Smooth muscle cell (in vitro differentiated cells): Measurements from ENCODE around the gene HS3ST3B1. TPM values are rescaled to one million over a fixed set of nuclear protein-coding genes. Genes with fewer than 3 reads are reported as not detected.
A peak's percentile ranks its signal among the peaks of the same experiment; 100 is the strongest.

Source experiments
- DNase-seq: peaks from one replicate; lab custom pipeline; 2025; ENCODE audit not compliant: unreplicated experiment; lab: John Stamatoyannopoulos, UW
- H2AFZ ChIP-seq: fragments of 200-600 bp; sonication (generic); 2 replicates; pipeline ENCODE4 v1.6.0; 2016; ENCODE audit warnings: antibody characterized with exemption, low read depth, mild to moderate bottlenecking
- H3F3A ChIP-seq: fragments of 200-600 bp; sonication (generic); 2 replicates; pipeline ENCODE4 v1.6.0; 2017; ENCODE audit warnings: antibody characterized with exemption, low read depth
- H3K27ac ChIP-seq: fragments of 200-600 bp; sonication (generic); 2 replicates; pipeline ENCODE4 v1.5.1; 2016; ENCODE audit warnings: low read depth, mild to moderate bottlenecking
- H3K27me3 ChIP-seq: fragments of 200-600 bp; sonication (generic); 2 replicates; pipeline ENCODE4 v1.6.1; 2016; ENCODE audit warnings: low read depth, mild to moderate bottlenecking
- H3K36me3 ChIP-seq: fragments of 200-600 bp; sonication (generic); 2 replicates; pipeline ENCODE4 v1.5.1; 2016; ENCODE audit warnings: low read depth
- H3K4me1 ChIP-seq: fragments of 200-600 bp; sonication (generic); 2 replicates; pipeline ENCODE4 v1.5.1; 2016; ENCODE audit warnings: low read depth
- H3K4me2 ChIP-seq: fragments of 200-600 bp; sonication (generic); 2 replicates; pipeline ENCODE4 v1.6.0; 2016; ENCODE audit warnings: mild to moderate bottlenecking
- H3K4me3 ChIP-seq: fragments of 200-600 bp; sonication (generic); 2 replicates; pipeline ENCODE4 v1.5.1; 2016; ENCODE audit warnings: mild to moderate bottlenecking
- H3K79me2 ChIP-seq: fragments of 200-600 bp; sonication (generic); 2 replicates; pipeline ENCODE4 v1.6.0; 2016; ENCODE audit warnings: low read depth, mild to moderate bottlenecking
- H3K9ac ChIP-seq: fragments of 200-600 bp; sonication (generic); 2 replicates; pipeline ENCODE4 v1.6.0; 2016; ENCODE audit warnings: low read depth
- H3K9me3 ChIP-seq: fragments of 200-600 bp; sonication (generic); replicated peaks from 2 replicates; pipeline ENCODE4 v1.5.1; 2016; ENCODE audit warnings: low read depth
- H4K20me1 ChIP-seq: fragments of 200-600 bp; sonication (generic); 2 replicates; pipeline ENCODE4 v1.6.0; 2016; ENCODE audit warnings: low read depth
- CTCF ChIP-seq: fragments of 200-600 bp; sonication (generic); IDR thresholded peaks from 2 replicates; pipeline ENCODE4 v1.5.1; 2017; ENCODE audit warnings: borderline replicate concordance, mild to moderate bottlenecking, antibody characterized with exemption; ENCODE audit not compliant: insufficient read depth, poor library complexity, severe bottlenecking
- WGBS: methylation state at CpG from one replicate; pipeline ENCODE4 v1.1.7; 2016; ENCODE audit warnings: low lambda C conversion rate; 5-methylcytosine and 5-hydroxymethylcytosine counted together
- polyA plus RNA-seq: library from polyadenylated mRNA; unstranded; fragments of >200 nt; fragmentation: Nextera tagmentation; extraction: Ambion mirVana; gene quantifications from 2 replicates; pipeline ENCODE4 v1.2.1, GENCODE V29; 2016
- total RNA-seq: library from RNA; depleted of rRNA; stranded (reverse); fragments of >200 nt; gene quantifications from 2 replicates; pipeline ENCODE4 v1.2.3, GENCODE V29; 2014

Gene HS3ST3B1
- total RNA-seq (17.3 and 20.6 TPM in 2 replicates), polyA plus RNA-seq (11.3 and 13.2 TPM in 2 replicates)

DNA sequence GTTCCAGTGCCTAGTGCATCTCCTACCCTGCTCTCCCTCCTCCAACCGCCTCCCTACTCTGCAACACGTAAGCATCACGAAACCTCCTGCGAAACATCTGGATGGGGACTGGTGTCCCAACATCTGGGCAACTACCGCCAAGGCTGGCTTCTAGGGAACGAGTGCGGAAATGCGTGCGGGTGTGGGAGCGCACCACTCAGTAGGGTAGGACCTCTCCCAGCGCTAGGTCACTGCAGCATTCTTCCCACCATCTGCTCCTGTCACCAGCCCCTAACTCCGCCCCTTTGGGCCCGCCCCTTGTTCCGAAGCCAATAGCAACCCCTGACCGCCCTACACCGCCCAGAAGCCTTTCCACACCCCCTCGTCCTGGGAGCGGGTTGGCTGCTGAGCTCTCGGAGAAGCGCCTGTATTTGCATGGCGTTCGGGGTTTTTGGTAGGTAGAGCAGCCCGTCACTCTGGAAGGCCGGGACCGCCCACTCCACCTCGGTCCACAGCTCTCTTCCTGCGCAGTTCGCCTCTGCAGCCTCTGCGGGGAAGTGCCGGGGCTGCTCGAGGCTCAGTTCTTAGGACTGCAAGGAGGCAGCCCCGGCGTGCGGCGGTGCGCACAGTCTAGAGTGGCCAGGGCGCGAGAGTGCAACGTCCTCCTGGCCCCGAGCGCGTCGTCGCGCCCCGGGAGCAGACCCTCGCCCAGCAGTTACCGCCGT is at the start of gene HS3ST3B1:
HS3ST3B1 (plus strand) TSS at position 507 of the 704 bp plus-strand sequence. CDS start 438 bp downstream, outside the sequence.
- H3K79me2 ChIP-seq = peaks cover 46% of the 10 kb centered on the region
- H3K36me3 ChIP-seq = no peaks in the 10 kb centered on the region
- H3K9me3 ChIP-seq = no peaks in the 10 kb centered on the region
- H4K20me1 ChIP-seq = peaks cover 45% of the 10 kb centered on the region
- DNase-seq = peak; percentile 94
- H3K4me2 ChIP-seq = peak within 1 kb of the TSS; percentile 98
- peaks cover 34% of the 10 kb centered on the region for H3K4me1 ChIP-seq
- peak within 1 kb of the TSS; percentile 84 for H3K4me3 ChIP-seq
- peak within 1 kb of the TSS; percentile 44 for H3K27ac ChIP-seq
- no peaks in the 10 kb centered on the region for H3F3A ChIP-seq
- TF ChIP-seq CTCF = no peak
- under 1% methylated on average over 49 of the region's 49 CpGs for WGBS
- peak within 1 kb of the TSS; percentile 91 for H2AFZ ChIP-seq
- H3K27me3 ChIP-seq = peaks cover 35% of the 10 kb centered on the region
- peak within 1 kb of the TSS; percentile 67 for H3K9ac ChIP-seq

- Histone ChIP-seq H3F3A (no peaks in the 10 kb centered on the region), H4K20me1 (no peaks in the 10 kb centered on the region)
- no peak for TF ChIP-seq CTCF
Measured at GRCh38 chr17:14261406-14261805, 39.5 kb upstream of the HS3ST3B1 start.

GRCh38 chr17:14268264-14268663 is 32.6 kb upstream of the HS3ST3B1 start:
- Histone ChIP-seq H3K27ac (no peak overlapping the region), H3K4me1 (no peaks in the 10 kb centered on the region), H3F3A (no peaks in the 10 kb centered on the region), H3K27me3 (peaks cover 4% of the 10 kb centered on the region), H3K9ac (no peak overlapping the region), H3K9me3 (no peaks in the 10 kb centered on the region), H3K79me2 (no peaks in the 10 kb centered on the region), H3K4me2 (no peak overlapping the region), H3K4me3 (no peak overlapping the region), H2AFZ (no peak overlapping the region), H3K36me3 (no peaks in the 10 kb centered on the region), H4K20me1 (no peaks in the 10 kb centered on the region)
- no peak for DNase-seq
- WGBS = 75% methylated on average over 2 of the region's 2 CpGs
- TF ChIP-seq CTCF = no peak

More at GRCh38 chr17:14261406-14261805, 39.5 kb upstream of the HS3ST3B1 start:
- DNase-seq = no peak
- H3K4me1 ChIP-seq = no peaks in the 10 kb centered on the region
- no peaks in the 10 kb centered on the region for H3K36me3 ChIP-seq
- no peaks in the 10 kb centered on the region for H3K27me3 ChIP-seq
- H3K9me3 ChIP-seq = no peaks in the 10 kb centered on the region
- H3K4me2 ChIP-seq = no peak overlapping the region
- H3K4me3 ChIP-seq = no peak overlapping the region
- H2AFZ ChIP-seq = no peak overlapping the region
- no peak overlapping the region for H3K27ac ChIP-seq
- WGBS = 93% methylated on average over 5 of the region's 5 CpGs
- H3K9ac ChIP-seq = no peak overlapping the region
- no peaks in the 10 kb centered on the region for H3K79me2 ChIP-seq

- no peak for DNase-seq
Measured at GRCh38 chr17:14269473-14269872, 31.4 kb upstream of the HS3ST3B1 start.

More at GRCh38 chr17:14269473-14269872, 31.4 kb upstream of the HS3ST3B1 start:
- H2AFZ ChIP-seq = no peak overlapping the region
- no peaks in the 10 kb centered on the region for H3K36me3 ChIP-seq
- WGBS = 57% methylated on average over 5 of the region's 5 CpGs
- TF ChIP-seq CTCF = no peak
- H3F3A ChIP-seq = no peaks in the 10 kb centered on the region
- no peak overlapping the region for H3K9ac ChIP-seq
- H3K27me3 ChIP-seq = peaks cover 4% of the 10 kb centered on the region
- H4K20me1 ChIP-seq = no peaks in the 10 kb centered on the region
- no peak overlapping the region for H3K27ac ChIP-seq
- no peaks in the 10 kb centered on the region for H3K9me3 ChIP-seq
- H3K4me2 ChIP-seq = no peak overlapping the region
- H3K4me3 ChIP-seq = no peak overlapping the region
- no peaks in the 10 kb centered on the region for H3K79me2 ChIP-seq
- H3K4me1 ChIP-seq = no peaks in the 10 kb centered on the region
